Right lobe of liver (tissue), 4 donors: ENCODE data around the gene ERN1.

ENCODE experiments used
- CTCF ChIP-seq, 4 donors: fragments of 200-600 bp in 3 of 4; fragments of 450-650 bp in 1 of 4; IDR thresholded peaks; one replicate each; pipeline versions ENCODE4 v1.5.1 to v1.8.0; 2016 to 2022; ENCODE audit warnings: antibody characterized with exemption in 4 of 4, mild to moderate bottlenecking in 2 of 4
- POLR2A ChIP-seq: fragments of 450-650 bp; IDR thresholded peaks from one replicate; pipeline ENCODE4 v1.6.1; 2017; ENCODE audit warnings: antibody characterized with exemption, mild to moderate bottlenecking
- donor health status: DM: no; HTN: no; CAD: no.
- donor health status: DM: no; HTN: no; CAD: no.
- donor health status: DM: no; HTN: yes; CAD: no.

DNA sequence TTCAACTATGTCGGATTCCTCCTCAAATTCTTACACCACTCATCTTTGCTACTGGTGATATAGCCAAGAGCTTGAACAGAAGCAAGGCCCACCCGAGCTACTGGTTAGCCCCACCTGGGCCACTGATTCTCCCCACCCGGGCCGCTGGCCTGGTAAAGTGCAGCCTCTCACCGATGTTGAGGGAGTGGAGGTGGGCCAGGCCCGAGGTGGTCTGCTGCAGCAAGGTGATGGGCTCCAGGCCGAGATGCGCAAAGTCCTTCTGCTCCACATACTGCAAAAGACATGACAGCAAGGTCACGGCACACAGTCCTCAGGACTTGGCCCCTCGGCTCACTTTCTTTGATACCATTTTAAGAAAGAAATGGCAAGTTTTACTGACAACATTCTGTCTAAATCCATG, 76.8 kb downstream of the ERN1 start:
- TF ChIP-seq POLR2A (no peak), CTCF (IDR thresholded peaks at IDR 0.05) (no peak)
